GM23338 (cell line): ENCODE data around the gene ZBTB7B. TPM values are rescaled to one million over a fixed set of nuclear protein-coding genes. Genes with fewer than 3 reads are reported as not detected.

ENCODE experiments used
- ATAC-seq: fragments of 200-7000 bp; cut with Tn5 transposase; 3 replicates; pipeline ENCODE4 v1.9.1; 2020
- DNase-seq: peaks from one replicate; pipeline ENCODE4 v3.0.0-alpha.2; 2015; ENCODE audit warnings: low spot score
- H2AFZ ChIP-seq: fragments of 200-600 bp; sonication (generic); 2 replicates; pipeline ENCODE4 v1.8.0; 2016; ENCODE audit warnings: antibody characterized with exemption, mild to moderate bottlenecking, moderate library complexity
- H3F3A ChIP-seq: fragments of 200-600 bp; sonication (generic); replicated peaks from 2 replicates; pipeline ENCODE4 v1.8.0; 2017; ENCODE audit warnings: antibody characterized with exemption, mixed run types, low read depth
- H3K27ac ChIP-seq: fragments of 200-600 bp; sonication (generic); 2 replicates; pipeline ENCODE4 v1.6.1; 2016; ENCODE audit warnings: low read depth
- H3K27me3 ChIP-seq: fragments of 200-600 bp; sonication (generic); 2 replicates; pipeline ENCODE4 v1.8.0; 2016; ENCODE audit warnings: mild to moderate bottlenecking, mixed run types, moderate library complexity; ENCODE audit not compliant: insufficient read depth
- H3K36me3 ChIP-seq: fragments of 200-600 bp; sonication (generic); 2 replicates; pipeline ENCODE4 v1.8.0; 2016; ENCODE audit warnings: mild to moderate bottlenecking; ENCODE audit not compliant: insufficient read depth
- H3K4me1 ChIP-seq: fragments of 200-600 bp; sonication (generic); 2 replicates; pipeline ENCODE4 v1.8.0; 2016; ENCODE audit warnings: mild to moderate bottlenecking, moderate library complexity; ENCODE audit not compliant: insufficient read depth
- H3K4me2 ChIP-seq: fragments of 200-600 bp; sonication (generic); 2 replicates; pipeline ENCODE4 v1.7.1; 2017; ENCODE audit warnings: mixed run types
- H3K4me3 ChIP-seq: fragments of 200-600 bp; sonication (generic); 2 replicates; pipeline ENCODE4 v1.6.1; 2016; ENCODE audit warnings: mixed run types
- H3K79me2 ChIP-seq: fragments of 200-600 bp; sonication (generic); replicated peaks from 2 replicates; pipeline ENCODE4 v1.8.0; 2017; ENCODE audit warnings: mild to moderate bottlenecking; ENCODE audit not compliant: insufficient read depth
- H3K9me2 ChIP-seq: fragments of 200-600 bp; sonication (generic); 2 replicates; pipeline ENCODE4 v1.8.0; 2017; ENCODE audit not compliant: insufficient read depth
- H4K20me1 ChIP-seq: fragments of 200-600 bp; sonication (generic); replicated peaks from 2 replicates; pipeline ENCODE4 v1.8.0; 2017; ENCODE audit warnings: mild to moderate bottlenecking; ENCODE audit not compliant: insufficient read depth
- H3K27ac Mint-ChIP-seq: 2 replicates; pipeline ENCODE4 v1.8.0; 2020; ENCODE audit warnings: inconsistent platforms, mild to moderate bottlenecking, moderate library complexity, mixed read lengths
- H3K27me3 Mint-ChIP-seq: 3 replicates; pipeline ENCODE4 v1.8.0; 2022; ENCODE audit warnings: low read depth, mild to moderate bottlenecking, moderate library complexity, mixed read lengths, inconsistent platforms; ENCODE audit not compliant: insufficient read depth, poor library complexity
- H3K36me3 Mint-ChIP-seq: 3 replicates; pipeline ENCODE4 v1.8.0; 2021; ENCODE audit warnings: low read depth, mild to moderate bottlenecking, inconsistent platforms, moderate library complexity, mixed read lengths
- H3K4me1 Mint-ChIP-seq: 3 replicates; pipeline ENCODE4 v1.8.0; 2020; ENCODE audit warnings: mild to moderate bottlenecking, inconsistent platforms, mixed read lengths
- H3K4me3 Mint-ChIP-seq: 3 replicates; pipeline ENCODE4 v1.8.0; 2021; ENCODE audit warnings: moderate library complexity, mild to moderate bottlenecking, inconsistent platforms, mixed read lengths
- H3K9me3 Mint-ChIP-seq: 3 replicates; pipeline ENCODE4 v1.8.0; 2020; ENCODE audit warnings: moderate library complexity, mild to moderate bottlenecking, inconsistent platforms, mixed read lengths
- CREB1 ChIP-seq: fragments of 250-450 bp; sonication (Bioruptor Pico); IDR thresholded peaks from 2 replicates; pipeline ENCODE4 v1.5.0; 2020; ENCODE audit warnings: low read depth, mild to moderate bottlenecking, moderate library complexity
- EZH2 ChIP-seq: fragments of 200-600 bp; sonication (generic); IDR thresholded peaks from one replicate; pipeline ENCODE4 v1.8.0; 2017; ENCODE audit warnings: antibody characterized with exemption, mild to moderate bottlenecking, low read depth; ENCODE audit not compliant: unreplicated experiment
- EZH2phosphoT487 ChIP-seq: fragments of 200-600 bp; sonication (generic); IDR thresholded peaks from one replicate; pipeline ENCODE4 v1.8.1; 2018; ENCODE audit warnings: antibody characterized with exemption; ENCODE audit not compliant: unreplicated experiment
- JUNB ChIP-seq: IDR thresholded peaks from one replicate; pipeline ENCODE4 v1.6.1; 2016; ENCODE audit warnings: antibody characterized with exemption; ENCODE audit not compliant: unreplicated experiment
- STAT1 ChIP-seq: IDR thresholded peaks from one replicate; pipeline ENCODE4 v1.6.1; 2016; ENCODE audit warnings: antibody characterized with exemption; ENCODE audit not compliant: unreplicated experiment
- ZNF114 ChIP-seq: fragments of 250-450 bp; sonication (Bioruptor Pico); IDR thresholded peaks from 2 replicates; pipeline ENCODE4 v1.5.0; 2020; ENCODE audit warnings: mild to moderate bottlenecking, moderate library complexity
- polyA plus RNA-seq: library from polyadenylated mRNA; unstranded; fragments of >200 nt; fragmentation: Nextera tagmentation; extraction: Ambion mirVana; gene quantifications from 2 replicates; pipeline ENCODE4 v1.2.1, GENCODE V29; 2016
- total RNA-seq: library from RNA; depleted of rRNA; stranded (reverse); fragments of >200 nt; shearing (Covaris generic); gene quantifications from 2 replicates; pipeline ENCODE4 v1.2.3, GENCODE V29; 2014
- TF ChIP-seq, protein P1 (sequence below): IDR thresholded peaks from one replicate; pipeline ENCODE4 v1.6.1; 2018; ENCODE audit warnings: antibody characterized with exemption; ENCODE audit not compliant: unreplicated experiment
- TF ChIP-seq, protein P2 (sequence below): IDR thresholded peaks from 2 replicates; pipeline ENCODE4 v1.6.1; 2016; ENCODE audit warnings: antibody characterized with exemption

ZBTB7B gene
- total and polyA plus RNA-seq, 2 experiments from 2014 or later, result 3.6 to 32.6 TPM

DNA sequence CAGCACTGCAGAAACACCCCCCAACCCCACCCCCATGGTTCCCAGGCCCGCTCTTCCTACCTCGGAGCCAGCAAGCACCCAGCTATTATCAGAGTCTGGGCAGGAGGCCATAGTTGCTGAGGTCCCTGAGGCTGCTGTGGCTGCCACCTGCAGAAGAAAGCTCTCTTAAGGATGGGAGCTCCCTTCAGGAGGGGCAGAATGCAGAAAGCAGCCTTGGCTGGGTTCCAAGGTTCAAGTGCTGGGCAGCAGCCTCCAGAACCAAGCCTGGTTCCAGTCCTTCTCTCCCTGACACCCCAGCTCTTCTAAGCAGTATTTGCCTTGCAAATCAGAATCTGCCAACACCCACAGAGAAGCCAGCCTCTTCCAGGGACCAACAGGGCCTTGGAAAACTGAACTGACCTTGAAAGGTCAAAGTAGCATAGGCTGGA, 49.0 kb upstream of the ZBTB7B start:
- H3K27me3 ChIP-seq, result no peaks in the 10 kb centered on the region
- Mint-ChIP-seq H3K9me3 (no peaks in the 10 kb centered on the region), H3K4me3 (no peak overlapping the region), H3K4me1 (peaks cover 55% of the 10 kb centered on the region), H3K27me3 (peaks cover 33% of the 10 kb centered on the region), H3K27ac (peak overlapping the region; percentile 85; the same call in 1 of the 2 replicates), H3K36me3 (peaks cover 7% of the 10 kb centered on the region; the same call in 2 of the 3 replicates)
- H4K20me1 ChIP-seq, result peaks cover 9% of the 10 kb centered on the region; the same call in 1 of the 2 replicates
- peaks cover 30% of the 10 kb centered on the region for H3K4me1 ChIP-seq
- no peak overlapping the region for H3K4me2 ChIP-seq
- H3K36me3 ChIP-seq, result no peaks in the 10 kb centered on the region
- H2AFZ ChIP-seq, result no peak overlapping the region
- no peaks in the 10 kb centered on the region for H3K9me2 ChIP-seq
- H3K4me3 ChIP-seq, result no peak overlapping the region
- no peak for ATAC-seq
- no peak overlapping the region for H3K27ac ChIP-seq
- no peak for DNase-seq
- H3K79me2 ChIP-seq, result no peaks in the 10 kb centered on the region
- no peak for TF ChIP-seq EZH2phosphoT487
- no peak for TF ChIP-seq ZNF114 (CRISPR knock-in tag)
- TF ChIP-seq EZH2, result no peak
- no peak for TF ChIP-seq STAT1
- no peak for TF ChIP-seq CREB1
- TF ChIP-seq, protein P1, sequence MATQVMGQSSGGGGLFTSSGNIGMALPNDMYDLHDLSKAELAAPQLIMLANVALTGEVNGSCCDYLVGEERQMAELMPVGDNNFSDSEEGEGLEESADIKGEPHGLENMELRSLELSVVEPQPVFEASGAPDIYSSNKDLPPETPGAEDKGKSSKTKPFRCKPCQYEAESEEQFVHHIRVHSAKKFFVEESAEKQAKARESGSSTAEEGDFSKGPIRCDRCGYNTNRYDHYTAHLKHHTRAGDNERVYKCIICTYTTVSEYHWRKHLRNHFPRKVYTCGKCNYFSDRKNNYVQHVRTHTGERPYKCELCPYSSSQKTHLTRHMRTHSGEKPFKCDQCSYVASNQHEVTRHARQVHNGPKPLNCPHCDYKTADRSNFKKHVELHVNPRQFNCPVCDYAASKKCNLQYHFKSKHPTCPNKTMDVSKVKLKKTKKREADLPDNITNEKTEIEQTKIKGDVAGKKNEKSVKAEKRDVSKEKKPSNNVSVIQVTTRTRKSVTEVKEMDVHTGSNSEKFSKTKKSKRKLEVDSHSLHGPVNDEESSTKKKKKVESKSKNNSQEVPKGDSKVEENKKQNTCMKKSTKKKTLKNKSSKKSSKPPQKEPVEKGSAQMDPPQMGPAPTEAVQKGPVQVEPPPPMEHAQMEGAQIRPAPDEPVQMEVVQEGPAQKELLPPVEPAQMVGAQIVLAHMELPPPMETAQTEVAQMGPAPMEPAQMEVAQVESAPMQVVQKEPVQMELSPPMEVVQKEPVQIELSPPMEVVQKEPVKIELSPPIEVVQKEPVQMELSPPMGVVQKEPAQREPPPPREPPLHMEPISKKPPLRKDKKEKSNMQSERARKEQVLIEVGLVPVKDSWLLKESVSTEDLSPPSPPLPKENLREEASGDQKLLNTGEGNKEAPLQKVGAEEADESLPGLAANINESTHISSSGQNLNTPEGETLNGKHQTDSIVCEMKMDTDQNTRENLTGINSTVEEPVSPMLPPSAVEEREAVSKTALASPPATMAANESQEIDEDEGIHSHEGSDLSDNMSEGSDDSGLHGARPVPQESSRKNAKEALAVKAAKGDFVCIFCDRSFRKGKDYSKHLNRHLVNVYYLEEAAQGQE, result no peak
- H3F3A ChIP-seq, result peaks cover 14% of the 10 kb centered on the region

DNA sequence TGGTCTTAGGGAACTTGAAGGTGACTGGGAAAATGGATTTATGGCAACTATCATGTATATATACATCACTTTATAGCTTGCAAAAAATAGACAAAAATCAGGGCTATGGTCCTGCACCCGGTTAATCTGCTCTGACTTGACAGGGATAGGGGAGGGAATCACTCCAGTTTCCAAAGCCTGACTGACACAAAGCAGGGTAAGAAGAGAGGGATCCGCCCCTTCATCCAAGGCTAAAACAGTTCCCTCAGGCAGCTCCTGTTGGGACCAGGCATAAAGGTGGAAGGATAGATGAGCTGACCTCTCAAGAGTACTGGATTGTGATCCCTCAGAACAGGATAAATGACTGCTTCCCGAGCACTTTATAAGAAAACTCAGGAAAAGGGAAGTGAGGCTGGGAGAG, 48.1 kb upstream of the ZBTB7B start:
- H3K4me1 Mint-ChIP-seq, result peaks cover 55% of the 10 kb centered on the region
- no peaks in the 10 kb centered on the region for H3K27me3 ChIP-seq
- no peak for TF ChIP-seq JUNB
- TF ChIP-seq CREB1, result no peak
- TF ChIP-seq, protein P2, sequence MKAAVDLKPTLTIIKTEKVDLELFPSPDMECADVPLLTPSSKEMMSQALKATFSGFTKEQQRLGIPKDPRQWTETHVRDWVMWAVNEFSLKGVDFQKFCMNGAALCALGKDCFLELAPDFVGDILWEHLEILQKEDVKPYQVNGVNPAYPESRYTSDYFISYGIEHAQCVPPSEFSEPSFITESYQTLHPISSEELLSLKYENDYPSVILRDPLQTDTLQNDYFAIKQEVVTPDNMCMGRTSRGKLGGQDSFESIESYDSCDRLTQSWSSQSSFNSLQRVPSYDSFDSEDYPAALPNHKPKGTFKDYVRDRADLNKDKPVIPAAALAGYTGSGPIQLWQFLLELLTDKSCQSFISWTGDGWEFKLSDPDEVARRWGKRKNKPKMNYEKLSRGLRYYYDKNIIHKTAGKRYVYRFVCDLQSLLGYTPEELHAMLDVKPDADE, result no peak
- TF ChIP-seq, protein P1, result no peak

More for the DNA sequence above, 48.1 kb upstream of the ZBTB7B start:
- peak overlapping the region; percentile 67 for H3K4me2 ChIP-seq
- Mint-ChIP-seq H3K4me3 (peak overlapping the region; percentile 90), H3K9me3 (no peaks in the 10 kb centered on the region), H3K27me3 (peaks cover 33% of the 10 kb centered on the region), H3K27ac (no peak overlapping the region), H3K36me3 (peaks cover 9% of the 10 kb centered on the region)
- no peak overlapping the region for H3K27ac ChIP-seq
- DNase-seq, result no peak
- H4K20me1 ChIP-seq, result peaks cover 9% of the 10 kb centered on the region; the same call in 1 of the 2 replicates
- H3F3A ChIP-seq, result peaks cover 14% of the 10 kb centered on the region
- no peaks in the 10 kb centered on the region for H3K9me2 ChIP-seq
- H2AFZ ChIP-seq, result no peak overlapping the region
- peak overlapping the region; percentile 50; the same call in 1 of the 2 replicates for H3K4me3 ChIP-seq
- no peak for ATAC-seq
- H3K4me1 ChIP-seq, result peaks cover 30% of the 10 kb centered on the region
- H3K36me3 ChIP-seq, result no peaks in the 10 kb centered on the region
- no peaks in the 10 kb centered on the region for H3K79me2 ChIP-seq
